ENCODE results near the gene FN3K.

DNA sequence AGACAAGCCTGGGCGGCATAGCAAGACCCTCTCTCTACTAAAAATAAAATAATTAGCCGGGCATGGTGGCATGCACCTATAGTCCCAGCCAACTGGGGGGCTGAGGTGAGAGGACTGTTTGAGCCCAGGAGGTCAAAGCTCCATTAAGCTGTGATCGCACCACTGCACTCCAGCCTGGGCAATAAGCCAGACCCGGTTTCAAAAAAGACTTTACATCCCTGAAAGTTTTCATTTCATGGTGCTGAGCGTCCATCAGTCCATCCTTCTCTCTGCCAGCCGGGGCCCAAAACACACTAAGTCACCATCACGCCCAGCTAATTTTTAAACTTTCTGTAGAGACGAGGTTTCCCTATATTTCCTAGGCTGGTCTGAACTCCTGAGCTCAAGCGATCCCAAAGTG, 47.5 kb upstream of the FN3K start:
- TF ChIP-seq EZH2 (IDR thresholded peaks at IDR 0.05; ENCODE audit: insufficient read depth, poor library complexity, severe bottlenecking) (no peak), EZH2phosphoT487 (IDR thresholded peaks at IDR 0.05; ENCODE audit: insufficient read depth, low read depth) (no peak)

Measured in GM23248 (cell line).